ENCODE data around the gene HHIPL2. TPM values are rescaled to one million over a fixed set of nuclear protein-coding genes. Genes with fewer than 3 reads are reported as not detected.

The HHIPL2 gene
- 1 to 10 TPM in 1 of 7 donors, under 1 TPM in 2, not detected in 4; 0.13 to 1.1 (median 0.54) TPM for total RNA-seq
- polyA plus RNA-seq: under 1 TPM; 0.10 to 0.93 (median 0.18) TPM
- long read RNA-seq, donor 1: 0 reads
- long read RNA-seq, donor 2: 0 reads

DNA sequence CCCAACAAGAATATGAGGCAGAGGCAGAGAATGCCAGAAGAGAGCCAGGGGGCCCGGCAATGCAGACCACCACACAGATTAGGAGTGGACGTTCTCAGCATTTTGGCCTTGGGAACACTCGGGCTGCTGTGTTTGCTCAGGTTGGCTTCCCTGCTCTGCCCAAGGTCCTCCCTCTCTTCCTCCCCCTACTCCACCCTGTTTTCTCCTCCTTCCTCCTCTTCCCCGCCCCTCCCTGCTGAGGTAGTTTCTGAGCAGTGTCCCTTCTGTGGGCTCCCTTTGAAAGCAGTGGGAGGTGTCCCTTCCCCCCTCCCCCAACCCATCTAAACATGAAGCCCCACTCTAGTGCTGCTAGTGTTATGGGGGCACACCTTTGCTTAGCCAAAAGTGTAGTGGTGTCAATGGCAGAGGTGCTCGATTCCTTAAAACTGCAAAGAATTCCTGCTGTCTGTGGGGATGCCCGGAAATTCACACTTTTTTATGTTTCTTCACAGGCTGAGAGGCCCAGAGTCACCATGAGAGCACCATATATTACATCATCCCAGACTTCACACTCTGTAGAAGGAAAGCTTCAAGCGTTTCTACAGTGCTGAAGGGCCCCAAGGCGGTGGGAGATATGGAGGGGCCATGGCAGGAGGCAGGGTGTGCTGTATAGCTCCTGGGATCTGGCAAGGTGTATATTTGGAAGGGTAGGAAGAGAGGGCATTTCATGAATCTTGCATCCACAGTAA lies at the start of gene HHIPL2:
HHIPL2 (minus strand) TSS at position 161 of the 728 bp plus-strand sequence; CDS start at position 101, 60 bp downstream.
- intact Hi-C loops (cut with DNase I; ENCODE audit: low total_unique reads): no loop called here
- Histone ChIP-seq H3K9me3 (no peaks in the 10 kb centered on the region), H3K36me3 (no peaks in the 10 kb centered on the region), H3K27me3 (replicated peaks in 1 of 7) (peaks cover 0 to 33% (median 0%) of the 10 kb centered on the region in 7 donors), H3K4me1 (no peaks in the 10 kb centered on the region), H3K4me3 (no peak within 1 kb of the TSS), H3K27ac (no peak within 1 kb of the TSS)
- no peak for DNase-seq
- 53 to 64% (median 57%) methylated on average over 8 of the region's 8 CpGs for WGBS, 5 donors
- TF ChIP-seq POLR2A (IDR thresholded peaks at IDR 0.05) (no peak), POLR2AphosphoS5 (IDR thresholded peaks at IDR 0.05) (no peak)
- TF ChIP-seq, protein P1, sequence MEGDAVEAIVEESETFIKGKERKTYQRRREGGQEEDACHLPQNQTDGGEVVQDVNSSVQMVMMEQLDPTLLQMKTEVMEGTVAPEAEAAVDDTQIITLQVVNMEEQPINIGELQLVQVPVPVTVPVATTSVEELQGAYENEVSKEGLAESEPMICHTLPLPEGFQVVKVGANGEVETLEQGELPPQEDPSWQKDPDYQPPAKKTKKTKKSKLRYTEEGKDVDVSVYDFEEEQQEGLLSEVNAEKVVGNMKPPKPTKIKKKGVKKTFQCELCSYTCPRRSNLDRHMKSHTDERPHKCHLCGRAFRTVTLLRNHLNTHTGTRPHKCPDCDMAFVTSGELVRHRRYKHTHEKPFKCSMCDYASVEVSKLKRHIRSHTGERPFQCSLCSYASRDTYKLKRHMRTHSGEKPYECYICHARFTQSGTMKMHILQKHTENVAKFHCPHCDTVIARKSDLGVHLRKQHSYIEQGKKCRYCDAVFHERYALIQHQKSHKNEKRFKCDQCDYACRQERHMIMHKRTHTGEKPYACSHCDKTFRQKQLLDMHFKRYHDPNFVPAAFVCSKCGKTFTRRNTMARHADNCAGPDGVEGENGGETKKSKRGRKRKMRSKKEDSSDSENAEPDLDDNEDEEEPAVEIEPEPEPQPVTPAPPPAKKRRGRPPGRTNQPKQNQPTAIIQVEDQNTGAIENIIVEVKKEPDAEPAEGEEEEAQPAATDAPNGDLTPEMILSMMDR (IDR thresholded peaks at IDR 0.05 in 8 of 11, conservative IDR thresholded peaks at IDR 0.05 in 3 of 11): no peak

DNA sequence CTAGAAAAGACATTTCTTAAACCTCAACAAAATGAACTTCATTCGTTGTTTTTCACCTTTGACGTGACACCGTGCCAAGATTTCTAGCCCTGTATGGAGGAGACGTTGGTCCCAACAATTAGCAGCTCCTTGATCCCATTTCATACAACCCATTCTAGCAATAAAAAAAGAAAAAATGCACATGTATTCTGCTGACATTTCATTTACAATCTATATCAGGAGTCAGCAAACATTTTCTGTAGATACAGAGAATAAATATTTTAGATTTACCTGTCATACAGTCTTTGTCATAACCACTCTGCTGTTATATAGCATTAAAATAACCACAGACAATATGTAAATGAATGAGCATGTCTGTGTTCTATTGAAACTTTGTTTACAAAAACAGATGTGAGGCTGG lies 48.8 kb upstream of the HHIPL2 start:
- no peaks in the 10 kb centered on the region for H3K9me3 ChIP-seq
- no peaks in the 10 kb centered on the region for H3K4me1 ChIP-seq
- H3K27ac ChIP-seq: no peak overlapping the region
- H3K36me3 ChIP-seq: no peaks in the 10 kb centered on the region
- intact Hi-C loops (cut with DNase I; ENCODE audit: low total_unique reads): no loop called here
- H3K27me3 ChIP-seq (replicated peaks in 1 of 7): no peaks in the 10 kb centered on the region
- no peak overlapping the region for H3K4me3 ChIP-seq
- TF ChIP-seq, protein P1 (IDR thresholded peaks at IDR 0.05 in 8 of 11, conservative IDR thresholded peaks at IDR 0.05 in 3 of 11): no peak
- TF ChIP-seq POLR2A (IDR thresholded peaks at IDR 0.05): no peak
- no peak for TF ChIP-seq POLR2AphosphoS5 (IDR thresholded peaks at IDR 0.05)
- 87 to 96% (median 92%) methylated on average over 4 of the region's 4 CpGs for WGBS, 5 donors
- no peak for DNase-seq

DNA sequence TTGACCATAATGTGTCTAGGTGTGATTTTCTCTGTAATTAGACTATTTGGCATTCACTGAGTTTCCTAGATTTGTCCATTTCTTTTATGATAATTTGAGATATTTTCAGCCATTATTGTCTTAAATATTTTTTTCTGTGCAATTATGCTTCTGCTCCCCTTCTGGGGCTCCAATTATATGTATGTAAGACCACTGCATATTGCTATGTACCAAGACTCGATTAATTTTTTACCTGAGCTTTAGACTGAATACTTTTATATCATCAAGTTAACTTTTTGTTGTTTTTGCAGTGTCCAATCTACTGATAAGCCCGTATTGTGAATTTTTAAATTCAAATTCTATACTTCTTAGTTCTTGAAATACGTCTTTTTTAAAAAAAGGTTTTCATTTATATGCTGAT lies 46.9 kb upstream of the HHIPL2 start:
- Histone ChIP-seq H3K9me3 (no peaks in the 10 kb centered on the region), H3K36me3 (no peaks in the 10 kb centered on the region), H3K27ac (no peak overlapping the region), H3K27me3 (replicated peaks in 1 of 7) (no peaks in the 10 kb centered on the region), H3K4me3 (no peak overlapping the region), H3K4me1 (peaks cover 3 to 10% (median 8%) of the 10 kb centered on the region in 6 donors)
- intact Hi-C loops (cut with DNase I; ENCODE audit: low total_unique reads): no loop called here
- DNase-seq: no peak
- WGBS, 5 donors: 92 to 97% (median 94%) methylated on average over 3 of the region's 3 CpGs
- no peak for TF ChIP-seq POLR2A (IDR thresholded peaks at IDR 0.05)

DNA sequence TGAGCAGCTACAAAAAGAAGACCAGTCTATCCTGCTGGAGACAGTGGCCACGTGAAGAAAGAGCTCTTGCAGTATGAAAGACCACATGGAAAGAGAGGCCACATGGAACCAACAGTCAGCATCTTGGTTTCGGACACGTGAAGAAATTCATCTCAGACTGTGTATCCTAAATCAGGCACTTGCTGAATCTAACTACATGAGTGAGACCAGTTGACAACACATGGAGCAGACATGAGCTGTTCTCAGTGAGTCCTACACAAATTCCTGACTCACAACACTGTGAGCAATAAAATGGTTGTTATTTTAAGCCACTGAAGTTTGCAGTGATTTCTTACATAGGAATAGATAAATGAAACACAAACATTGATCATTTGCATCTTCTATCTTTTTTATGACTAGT lies 44.3 kb upstream of the HHIPL2 start:
- no peaks in the 10 kb centered on the region for H3K27me3 ChIP-seq (replicated peaks in 1 of 7)
- TF ChIP-seq POLR2A (IDR thresholded peaks at IDR 0.05): no peak
- TF ChIP-seq POLR2AphosphoS5 (IDR thresholded peaks at IDR 0.05): no peak
- TF ChIP-seq, protein P1 (IDR thresholded peaks at IDR 0.05 in 8 of 11, conservative IDR thresholded peaks at IDR 0.05 in 3 of 11): no peak
- peaks cover 0 to 9% (median 0%) of the 10 kb centered on the region in 6 donors for H3K36me3 ChIP-seq
- intact Hi-C loops (cut with DNase I; ENCODE audit: low total_unique reads): no loop called here
- H3K4me1 ChIP-seq: peaks cover 17 to 34% (median 30%) of the 10 kb centered on the region in 6 donors
- 81 to 91% (median 88%) methylated on average over 3 of the region's 3 CpGs for WGBS, 5 donors
- no peak overlapping the region for H3K4me3 ChIP-seq
- no peak overlapping the region for H3K27ac ChIP-seq
- no peak for DNase-seq
- no peaks in the 10 kb centered on the region for H3K9me3 ChIP-seq
